Endothelial cell of umbilical vein (primary cell): ENCODE measurements around the gene GET4. TPM values are rescaled to one million over a fixed set of nuclear protein-coding genes. Genes with fewer than 3 reads are reported as not detected.

Source experiments
- BruUV-seq: library from RNA; stranded (reverse); fragments of 400-500 nt; replicated peaks from 2 replicates; lab custom pipeline; 2021; lab: Mats Ljungman, UMichigan
- CTCF ChIA-PET: fragments of 300-600, 350-600 bp; sonication (Branson Sonifier 250); formaldehyde crosslinking; loops from one replicate; lab custom pipeline; 2021; ENCODE audit warnings: antibody characterized with exemption, inconsistent platforms; lab: Charles Lee
- POLR2A ChIA-PET: fragments of 300-600, 350-600 bp; sonication (Branson Sonifier 250); formaldehyde crosslinking; loops from one replicate; lab custom pipeline; 2021; ENCODE audit warnings: antibody characterized with exemption, inconsistent platforms; lab: Charles Lee
- DNase-seq: peaks from one replicate; pipeline ENCODE4 v3.0.0-alpha.2; 2011; ENCODE audit warnings: low read depth, low spot score
- FAIRE-seq: peaks from 2 replicates; lab custom pipeline; 2011; peaks lifted over from hg19 to GRCh38; lab: Jason Lieb, UNC
- H2AFZ ChIP-seq: 2 replicates; pipeline ENCODE4 v1.6.0; 2012; ENCODE audit warnings: low read depth, low read length, control low read depth, inconsistent platforms
- H3K27ac ChIP-seq: 2 replicates; pipeline ENCODE4 v1.5.1; 2011; ENCODE audit warnings: low read depth, mild to moderate bottlenecking, control low read depth, low read length, moderate library complexity; ENCODE audit not compliant: insufficient read depth
- H3K27me3 ChIP-seq, 2 experiments: 2 replicates each; pipeline versions ENCODE4 v1.6.0 to v1.6.1; 2011; ENCODE audit warnings: low read length in 2 of 2, mixed read lengths in 1 of 2; ENCODE audit not compliant: control insufficient read depth in 2 of 2, insufficient read depth in 2 of 2
- H3K36me3 ChIP-seq, 2 experiments: 2 replicates in 1 of 2; 3 replicates in 1 of 2; pipeline ENCODE4 v1.5.1; 2011; ENCODE audit warnings: low read length in 2 of 2, mild to moderate bottlenecking in 1 of 2, moderate library complexity in 1 of 2; ENCODE audit not compliant: control insufficient read depth in 2 of 2, insufficient read depth in 2 of 2; ENCODE audit errors: extremely low read depth in 1 of 2
- H3K4me1 ChIP-seq: 3 replicates; pipeline ENCODE4 v1.5.1; 2011; ENCODE audit warnings: mild to moderate bottlenecking, low read length; ENCODE audit not compliant: control insufficient read depth, insufficient read depth; ENCODE audit errors: extremely low read depth
- H3K4me2 ChIP-seq: 2 replicates; pipeline ENCODE4 v1.6.1; 2011; ENCODE audit warnings: low read length, control low read depth, mixed read lengths; ENCODE audit not compliant: insufficient read depth
- H3K4me3 ChIP-seq, 3 experiments: fragments of 200-600 bp in 1 of 3; sonication (generic), shearing (Covaris generic) in 1 of 3; replicated peaks in 1 of 3; 2 replicates each; pipeline ENCODE4 v1.5.1; 2011 to 2016; ENCODE audit warnings: control low read depth in 3 of 3, low read length in 3 of 3, mild to moderate bottlenecking in 2 of 3, inconsistent platforms in 1 of 3, low read depth in 1 of 3, moderate library complexity in 1 of 3; ENCODE audit not compliant: insufficient read depth in 1 of 3
- H3K79me2 ChIP-seq: 2 replicates; pipeline ENCODE4 v1.6.0; 2012; ENCODE audit warnings: low read length, inconsistent platforms; ENCODE audit not compliant: control insufficient read depth, insufficient read depth
- H3K9ac ChIP-seq: replicated peaks from 2 replicates; pipeline ENCODE3; 2011; ENCODE audit warnings: low read length, control low read depth; ENCODE audit not compliant: insufficient read depth; ENCODE audit errors: extremely low read depth
- H3K9me1 ChIP-seq: replicated peaks from 3 replicates; pipeline ENCODE4 v1.6.0; 2011; ENCODE audit warnings: mild to moderate bottlenecking, low read length; ENCODE audit not compliant: control insufficient read depth, insufficient read depth; ENCODE audit errors: extremely low read depth
- H3K9me3 ChIP-seq: replicated peaks from 2 replicates; pipeline ENCODE4 v1.5.1; 2012; ENCODE audit warnings: low read length, inconsistent platforms; ENCODE audit not compliant: control insufficient read depth, insufficient read depth
- H4K20me1 ChIP-seq: replicated peaks from 2 replicates; pipeline ENCODE3; 2011; ENCODE audit warnings: mild to moderate bottlenecking, low read length; ENCODE audit not compliant: control insufficient read depth, insufficient read depth; ENCODE audit errors: extremely low read depth
- EZH2 ChIP-seq: IDR thresholded peaks from 2 replicates; pipeline ENCODE4 v1.6.1; 2012; ENCODE audit warnings: borderline replicate concordance, low read depth, mild to moderate bottlenecking, moderate library complexity, low read length, inconsistent platforms; ENCODE audit not compliant: severe bottlenecking
- FOS ChIP-seq: IDR thresholded peaks from 2 replicates; pipeline ENCODE4 v1.6.1; 2011; ENCODE audit warnings: mild to moderate bottlenecking, low read length, moderate library complexity, borderline replicate concordance; ENCODE audit not compliant: insufficient read depth
- GATA2 ChIP-seq: IDR thresholded peaks from 2 replicates; pipeline ENCODE4 v1.7.0; 2011; ENCODE audit warnings: low read depth, mild to moderate bottlenecking, moderate library complexity, mixed read lengths, low read length; ENCODE audit not compliant: insufficient read length, insufficient read depth
- JUN ChIP-seq: IDR thresholded peaks from 2 replicates; pipeline ENCODE4 v1.6.1; 2011; ENCODE audit warnings: borderline replicate concordance, low read depth; ENCODE audit not compliant: insufficient read length, insufficient read depth
- MYC ChIP-seq: IDR thresholded peaks from one replicate; pipeline ENCODE4 v1.6.1; 2011; ENCODE audit warnings: mild to moderate bottlenecking, low read depth, low read length
- POLR2A ChIP-seq: IDR thresholded peaks from 2 replicates; pipeline ENCODE4 v1.6.1; 2012; ENCODE audit warnings: low read depth, mild to moderate bottlenecking, control low read depth, low read length
- POLR2AphosphoS5 ChIP-seq: IDR thresholded peaks from 2 replicates; pipeline ENCODE4 v1.6.1; 2012; ENCODE audit warnings: low read depth, mild to moderate bottlenecking, control low read depth, low read length, moderate library complexity; ENCODE audit not compliant: insufficient read depth
- dilution Hi-C: fragments of 300-500 bp; cut with MboI; formaldehyde crosslinking; loops from one replicate; pipeline ENCODE4 v1.15.0; 2019; ENCODE audit warnings: low sequenced_read_pairs; ENCODE audit not compliant: extremely low pct_ligation_motif_present
- intact Hi-C: fragments of 100-400 bp; cut with micrococcal nuclease; formaldehyde crosslinking; loops from one replicate; pipeline ENCODE4 v1.10.0; 2022
- polyA plus RNA-seq, 4 experiments: library from polyadenylated mRNA; depleted of rRNA in 3 of 4; stranded (reverse) in 3 of 4; unstranded in 1 of 4; fragments of >200 nt; gene quantifications; 2 replicates each; pipeline versions ENCODE4 v1.2.1 to v1.2.3, GENCODE V29; 2011 to 2012; ENCODE audit warnings: missing spikeins in 1 of 4
- total RNA-seq: library from RNA; stranded (reverse); gene quantifications from 2 replicates; pipeline ENCODE4 v1.2.3, GENCODE V29; 2021
- TF ChIP-seq, protein P1 (sequence below): IDR thresholded peaks from 2 replicates; pipeline ENCODE4 v1.6.1; 2011; ENCODE audit not compliant: insufficient read depth, insufficient read length
- TF ChIP-seq, protein P2 (sequence below), 2 donors: IDR thresholded peaks; 1 replicate in 1 of 2; 2 replicates in 1 of 2; pipeline ENCODE4 v1.5.1; 2011; ENCODE audit warnings: low read length in 2 of 2, mild to moderate bottlenecking in 2 of 2, moderate library complexity in 2 of 2, control low read depth in 1 of 2, inconsistent platforms in 1 of 2, low read depth in 1 of 2; ENCODE audit not compliant: insufficient read depth in 1 of 2; ENCODE audit errors: extremely low read depth in 1 of 2

The GET4 gene
- total and polyA plus RNA-seq, 2 donors (not counting 3 experiments of a cell fraction or from before 2014, with no cell fraction given), result 48.4 to 58.1 TPM

DNA sequence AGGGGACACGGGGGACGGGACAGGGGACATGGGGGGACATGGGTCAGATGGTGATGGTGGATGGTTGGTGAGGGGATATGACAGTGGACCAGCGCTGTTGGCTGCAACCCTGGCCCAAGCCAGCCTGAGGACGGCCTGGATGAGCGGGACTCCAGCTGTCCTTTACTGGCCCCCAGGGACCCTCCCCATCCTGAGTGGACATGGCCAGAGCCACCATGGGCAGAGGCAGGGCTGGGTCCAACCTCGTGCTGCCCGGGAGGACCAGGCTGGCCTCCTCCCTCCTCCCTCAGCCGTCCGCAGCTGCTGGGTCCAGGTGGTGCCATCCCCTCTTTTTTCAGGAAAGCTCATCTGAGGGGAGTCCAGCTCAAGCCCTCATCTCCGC, 30.4 kb downstream of the GET4 start:
- POLR2A ChIA-PET, result no interaction called here
- no peak overlapping the region for H3K9ac ChIP-seq
- TF ChIP-seq JUN (no peak), EZH2 (no peak), POLR2A (no peak), FOS (no peak), MYC (no peak), GATA2 (no peak), POLR2AphosphoS5 (no peak)
- TF ChIP-seq, protein P1, sequence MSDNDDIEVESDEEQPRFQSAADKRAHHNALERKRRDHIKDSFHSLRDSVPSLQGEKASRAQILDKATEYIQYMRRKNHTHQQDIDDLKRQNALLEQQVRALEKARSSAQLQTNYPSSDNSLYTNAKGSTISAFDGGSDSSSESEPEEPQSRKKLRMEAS, result no peak
- TF ChIP-seq, protein P2, sequence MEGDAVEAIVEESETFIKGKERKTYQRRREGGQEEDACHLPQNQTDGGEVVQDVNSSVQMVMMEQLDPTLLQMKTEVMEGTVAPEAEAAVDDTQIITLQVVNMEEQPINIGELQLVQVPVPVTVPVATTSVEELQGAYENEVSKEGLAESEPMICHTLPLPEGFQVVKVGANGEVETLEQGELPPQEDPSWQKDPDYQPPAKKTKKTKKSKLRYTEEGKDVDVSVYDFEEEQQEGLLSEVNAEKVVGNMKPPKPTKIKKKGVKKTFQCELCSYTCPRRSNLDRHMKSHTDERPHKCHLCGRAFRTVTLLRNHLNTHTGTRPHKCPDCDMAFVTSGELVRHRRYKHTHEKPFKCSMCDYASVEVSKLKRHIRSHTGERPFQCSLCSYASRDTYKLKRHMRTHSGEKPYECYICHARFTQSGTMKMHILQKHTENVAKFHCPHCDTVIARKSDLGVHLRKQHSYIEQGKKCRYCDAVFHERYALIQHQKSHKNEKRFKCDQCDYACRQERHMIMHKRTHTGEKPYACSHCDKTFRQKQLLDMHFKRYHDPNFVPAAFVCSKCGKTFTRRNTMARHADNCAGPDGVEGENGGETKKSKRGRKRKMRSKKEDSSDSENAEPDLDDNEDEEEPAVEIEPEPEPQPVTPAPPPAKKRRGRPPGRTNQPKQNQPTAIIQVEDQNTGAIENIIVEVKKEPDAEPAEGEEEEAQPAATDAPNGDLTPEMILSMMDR (IDR thresholded peaks at IDR 0.05; ENCODE audit: extremely low read depth in 1 of 2, insufficient read depth in 1 of 2, low read depth in 1 of 2, low read length in 2 of 2), result no peak
- no peaks in the 10 kb centered on the region for H3K79me2 ChIP-seq
- H3K4me3 ChIP-seq, result no peak overlapping the region
- H4K20me1 ChIP-seq, result no peaks in the 10 kb centered on the region
- H3K27me3 ChIP-seq, result peaks cover 6 to 11% of the 10 kb centered on the region in 2 experiments
- no peaks in the 10 kb centered on the region for H3K4me1 ChIP-seq
- dilution Hi-C loops (no loop called here), intact Hi-C loops (loop anchor here (5.0 kb wide), 1 partner anchor 156 kb away; no protein-coding TSS in a partner anchor)
- BruUV-seq, result no TSS peak
- no peaks in the 10 kb centered on the region for H3K9me1 ChIP-seq
- H3K36me3 ChIP-seq, result no peaks in the 10 kb centered on the region
- DNase-seq, result no peak
- H3K9me3 ChIP-seq, result no peaks in the 10 kb centered on the region
- no peak for FAIRE-seq
- no peak overlapping the region for H2AFZ ChIP-seq
- no peak overlapping the region for H3K27ac ChIP-seq
- H3K4me2 ChIP-seq, result no peak overlapping the region
- CTCF ChIA-PET, result interaction anchor here (1.6 to 2.2 kb wide), 3 partner anchors 47 to 270 kb away, joined by 5 to 9 read pairs (median 9); partner anchors contain the start of gene ADAP1
